ENCODE data around the gene TSC22D1. TPM values are rescaled to one million over a fixed set of nuclear protein-coding genes. Genes with fewer than 3 reads are reported as not detected.
"Not testable (repeated sequence)": the region's sequence is repeated elsewhere in the genome, so short reads cannot be mapped to it uniquely, and the experiment has no call there.

Gene TSC22D1
- 10 to 100 TPM in 1 of 2 donors, 1 to 10 TPM in 1; 6.4 to 13.2 TPM for total RNA-seq

GRCh38 chr13:44575741-44576350, at the start of gene TSC22D1:
TSC22D1 (minus strand) TSS chr13:44576330; CDS start chr13:44576074, 256 bp downstream.
- H3K4me3 Mint-ChIP-seq: peak within 1 kb of the TSS; percentile 93
- peak; percentile 65 for DNase-seq (ENCODE audit: low spot score)
- ATAC-seq: no peak
- H3K36me3 Mint-ChIP-seq: no peaks in the 10 kb centered on the region
- H3K4me1 Mint-ChIP-seq (ENCODE audit: low read depth in 2 of 2): peaks cover 31 to 33% of the 10 kb centered on the region in 2 donors
- no peaks in the 10 kb centered on the region for H3K27me3 Mint-ChIP-seq
- no peaks in the 10 kb centered on the region for H3K9me3 Mint-ChIP-seq
- H3K27ac Mint-ChIP-seq: peak within 1 kb of the TSS; percentile 81 to 86

GRCh38 chr13:44622708-44623107, 46.6 kb upstream of the TSC22D1 start:
- ATAC-seq (no peak), DNase-seq (ENCODE audit: low spot score) (no peak)
- H3K4me3 Mint-ChIP-seq: no peak overlapping the region
- no peak overlapping the region for H3K27ac Mint-ChIP-seq
- no peaks in the 10 kb centered on the region for H3K9me3 Mint-ChIP-seq
- H3K4me1 Mint-ChIP-seq (ENCODE audit: low read depth in 2 of 2): no peaks in the 10 kb centered on the region
- H3K36me3 Mint-ChIP-seq: no peaks in the 10 kb centered on the region
- peaks cover 22 to 28% of the 10 kb centered on the region in 2 donors for H3K27me3 Mint-ChIP-seq

- peaks cover 21 to 26% of the 10 kb centered on the region in 2 donors for H3K27me3 Mint-ChIP-seq
- no peaks in the 10 kb centered on the region for H3K4me1 Mint-ChIP-seq (ENCODE audit: low read depth in 2 of 2)
- DNase-seq (ENCODE audit: low spot score) (no peak), ATAC-seq (no peak)
- no peaks in the 10 kb centered on the region for H3K36me3 Mint-ChIP-seq
- H3K9me3 Mint-ChIP-seq: no peaks in the 10 kb centered on the region
- H3K27ac Mint-ChIP-seq: no peak overlapping the region
- no peak overlapping the region for H3K4me3 Mint-ChIP-seq
Measured at GRCh38 chr13:44622261-44622660, 46.1 kb upstream of the TSC22D1 start.

- Mint-ChIP-seq H3K27ac (no peak overlapping the region), H3K27me3 (peaks cover 7 to 10% of the 10 kb centered on the region in 2 donors), H3K4me1 (ENCODE audit: low read depth in 2 of 2) (no peaks in the 10 kb centered on the region), H3K36me3 (no peaks in the 10 kb centered on the region), H3K4me3 (no peak overlapping the region), H3K9me3 (no peaks in the 10 kb centered on the region)
- ATAC-seq (no peak), DNase-seq (ENCODE audit: low spot score) (no peak)
Measured at GRCh38 chr13:44620057-44620456, 43.9 kb upstream of the TSC22D1 start.

GRCh38 chr13:44619651-44620050, 43.5 kb upstream of the TSC22D1 start:
- H3K27me3 Mint-ChIP-seq: peaks cover 7 to 10% of the 10 kb centered on the region in 2 donors
- no peaks in the 10 kb centered on the region for H3K4me1 Mint-ChIP-seq (ENCODE audit: low read depth in 2 of 2)
- ATAC-seq (no peak), DNase-seq (ENCODE audit: low spot score) (no peak)
- no peak overlapping the region for H3K27ac Mint-ChIP-seq
- no peaks in the 10 kb centered on the region for H3K36me3 Mint-ChIP-seq
- H3K9me3 Mint-ChIP-seq: no peaks in the 10 kb centered on the region
- no peak overlapping the region for H3K4me3 Mint-ChIP-seq

- Mint-ChIP-seq H3K27ac (no peak overlapping the region), H3K36me3 (no peaks in the 10 kb centered on the region), H3K4me1 (ENCODE audit: low read depth in 2 of 2) (no peaks in the 10 kb centered on the region), H3K27me3 (peaks cover 7 to 8% of the 10 kb centered on the region in 2 donors), H3K9me3 (no peaks in the 10 kb centered on the region), H3K4me3 (no peak overlapping the region)
- ATAC-seq (no peak), DNase-seq (ENCODE audit: low spot score) (no peak)
Measured at GRCh38 chr13:44618326-44618725, 42.2 kb upstream of the TSC22D1 start.

GRCh38 chr13:44617648-44618047, 41.5 kb upstream of the TSC22D1 start:
- ATAC-seq (no peak), DNase-seq (ENCODE audit: low spot score) (no peak)
- no peak overlapping the region for H3K4me3 Mint-ChIP-seq
- no peak overlapping the region for H3K27ac Mint-ChIP-seq
- peaks cover 7 to 8% of the 10 kb centered on the region in 2 donors for H3K27me3 Mint-ChIP-seq
- no peaks in the 10 kb centered on the region for H3K9me3 Mint-ChIP-seq
- H3K4me1 Mint-ChIP-seq (ENCODE audit: low read depth in 2 of 2): no peaks in the 10 kb centered on the region
- no peaks in the 10 kb centered on the region for H3K36me3 Mint-ChIP-seq

- H3K36me3 Mint-ChIP-seq: peaks cover 12% of the 10 kb centered on the region
- ATAC-seq (no peak), DNase-seq (ENCODE audit: low spot score) (no peak)
- peaks cover 0 to 2% of the 10 kb centered on the region in 2 donors for H3K4me1 Mint-ChIP-seq (ENCODE audit: low read depth in 2 of 2)
- no peak overlapping the region for H3K27ac Mint-ChIP-seq
- no peak overlapping the region for H3K4me3 Mint-ChIP-seq
- H3K27me3 Mint-ChIP-seq: peaks cover 19 to 33% of the 10 kb centered on the region in 2 donors
- H3K9me3 Mint-ChIP-seq: peaks cover 4% of the 10 kb centered on the region
Measured at GRCh38 chr13:44609137-44609536, 33.0 kb upstream of the TSC22D1 start.

- no peak overlapping the region for H3K27ac Mint-ChIP-seq
- H3K4me3 Mint-ChIP-seq: no peak overlapping the region
- H3K9me3 Mint-ChIP-seq: peaks cover 2% of the 10 kb centered on the region
- peaks cover 9% of the 10 kb centered on the region for H3K36me3 Mint-ChIP-seq
- DNase-seq (ENCODE audit: low spot score) (no peak), ATAC-seq (no peak)
- peaks cover 0 to 2% of the 10 kb centered on the region in 2 donors for H3K4me1 Mint-ChIP-seq (ENCODE audit: low read depth in 2 of 2)
- H3K27me3 Mint-ChIP-seq: peaks cover 19 to 33% of the 10 kb centered on the region in 2 donors
Measured at GRCh38 chr13:44605721-44606120, 29.6 kb upstream of the TSC22D1 start.

GRCh38 chr13:44605275-44605674, 29.1 kb upstream of the TSC22D1 start:
- Mint-ChIP-seq H3K27me3 (peaks cover 17 to 31% of the 10 kb centered on the region in 2 donors), H3K27ac (no peak overlapping the region), H3K36me3 (peaks cover 5% of the 10 kb centered on the region), H3K4me3 (no peak overlapping the region), H3K4me1 (ENCODE audit: low read depth in 2 of 2) (peaks cover 0 to 2% of the 10 kb centered on the region in 2 donors), H3K9me3 (no peaks in the 10 kb centered on the region)
- DNase-seq (ENCODE audit: low spot score): no peak
- no peak for ATAC-seq

- Mint-ChIP-seq H3K27me3 (peaks cover 9 to 11% of the 10 kb centered on the region in 2 donors), H3K36me3 (no peaks in the 10 kb centered on the region), H3K27ac (no peak overlapping the region), H3K9me3 (no peaks in the 10 kb centered on the region), H3K4me3 (no peak overlapping the region), H3K4me1 (ENCODE audit: low read depth in 2 of 2) (peaks cover 0 to 2% of the 10 kb centered on the region in 2 donors)
- ATAC-seq (no peak), DNase-seq (ENCODE audit: low spot score) (no peak)
Measured at GRCh38 chr13:44601586-44601985, 25.5 kb upstream of the TSC22D1 start.

- H3K36me3 Mint-ChIP-seq; H3K27ac Mint-ChIP-seq; ATAC-seq; H3K9me3 Mint-ChIP-seq; DNase-seq (ENCODE audit: low spot score): not testable (repeated sequence)
- Mint-ChIP-seq H3K27me3 (peaks cover 13 to 18% of the 10 kb centered on the region in 2 donors), H3K4me3 (peak overlapping the region; percentile 61), H3K4me1 (ENCODE audit: low read depth in 2 of 2) (peaks cover 12 to 14% of the 10 kb centered on the region in 2 donors)
Measured at GRCh38 chr13:44593861-44594592, 17.9 kb upstream of the TSC22D1 start.

GRCh38 chr13:44592216-44592847, 16.2 kb upstream of the TSC22D1 start:
- Mint-ChIP-seq H3K27me3 (peaks cover 13 to 15% of the 10 kb centered on the region in 2 donors), H3K36me3 (no peaks in the 10 kb centered on the region), H3K27ac (no peak overlapping the region), H3K9me3 (no peaks in the 10 kb centered on the region), H3K4me1 (ENCODE audit: low read depth in 2 of 2) (peaks cover 12 to 14% of the 10 kb centered on the region in 2 donors), H3K4me3 (no peak overlapping the region)
- no peak for DNase-seq (ENCODE audit: low spot score)
- ATAC-seq: no peak

GRCh38 chr13:44591316-44591715, 15.2 kb upstream of the TSC22D1 start:
- no peak overlapping the region for H3K4me3 Mint-ChIP-seq

More at GRCh38 chr13:44591316-44591715, 15.2 kb upstream of the TSC22D1 start:
- H3K27ac Mint-ChIP-seq: no peak overlapping the region
- H3K4me1 Mint-ChIP-seq (ENCODE audit: low read depth in 2 of 2): peaks cover 12 to 14% of the 10 kb centered on the region in 2 donors
- no peaks in the 10 kb centered on the region for H3K36me3 Mint-ChIP-seq
- peak in 1 of 2 donors; percentile 6 for ATAC-seq
- peaks cover 20% of the 10 kb centered on the region in 2 donors for H3K27me3 Mint-ChIP-seq
- H3K9me3 Mint-ChIP-seq: no peaks in the 10 kb centered on the region
- DNase-seq (ENCODE audit: low spot score): no peak

Measured in natural killer cell treated with Interleukin-12 subunit alpha and Interleukin-12 subunit beta and Interleukin-15 and Interleukin-18, amount 100 ng/mL, for 72 hours (primary cell).